KBM-7 (cell line): ENCODE data around the gene DENND1B.

Experiments used
- DNase-seq: peaks from one replicate; pipeline ENCODE4 v3.0.0-alpha.2; 2015
- in situ Hi-C: fragments of 300-500 bp; cut with MboI; formaldehyde crosslinking; loops from 2 replicates; pipeline ENCODE4 v1.14.3; 2020; ENCODE audit warnings: low sequenced_read_pairs, low pct_unique_long_range_greater_than_20kb, mixed read lengths

The DENND1B gene

GRCh38 chr1:197696372-197696771 lies 78.9 kb downstream of the DENND1B start:
- no peak for DNase-seq
- in situ Hi-C loops = no loop called here

- DNase-seq = no peak
- in situ Hi-C loops = no loop called here
Measured at GRCh38 chr1:197695961-197696360, 79.3 kb downstream of the DENND1B start.

GRCh38 chr1:197692965-197693364 lies 82.3 kb downstream of the DENND1B start:
- peak; percentile 9 for DNase-seq

GRCh38 chr1:197691816-197692215 lies 83.5 kb downstream of the DENND1B start:
- in situ Hi-C loops = no loop called here
- no peak for DNase-seq

More at GRCh38 chr1:197692965-197693364, 82.3 kb downstream of the DENND1B start:
- in situ Hi-C loops = no loop called here

- in situ Hi-C loops = no loop called here
- no peak for DNase-seq
Measured at GRCh38 chr1:197690074-197690473, 85.2 kb downstream of the DENND1B start.

- in situ Hi-C loops = no loop called here
- no peak for DNase-seq
Measured at GRCh38 chr1:197688233-197688632, 87.0 kb downstream of the DENND1B start.

- in situ Hi-C loops = no loop called here
- no peak for DNase-seq
Measured at GRCh38 chr1:197686702-197687355, 88.5 kb downstream of the DENND1B start.

- no peak for DNase-seq
- in situ Hi-C loops = no loop called here
Measured at GRCh38 chr1:197686231-197686630, 89.0 kb downstream of the DENND1B start.

GRCh38 chr1:197685785-197686184 lies 89.5 kb downstream of the DENND1B start:
- in situ Hi-C loops = no loop called here
- no peak for DNase-seq

GRCh38 chr1:197683895-197684553 lies 91.3 kb downstream of the DENND1B start:
- no peak for DNase-seq
- in situ Hi-C loops = no loop called here

GRCh38 chr1:197683280-197683679 lies 92.0 kb downstream of the DENND1B start:
- in situ Hi-C loops = no loop called here
- no peak for DNase-seq

GRCh38 chr1:197680311-197680710 lies 95.0 kb downstream of the DENND1B start:
- DNase-seq = no peak
- in situ Hi-C loops = no loop called here

GRCh38 chr1:197677752-197678295 lies 97.5 kb downstream of the DENND1B start:
- DNase-seq = no peak
- in situ Hi-C loops = no loop called here

- in situ Hi-C loops = no loop called here
- no peak for DNase-seq
Measured at GRCh38 chr1:197677313-197677712, 98.0 kb downstream of the DENND1B start.

GRCh38 chr1:197675583-197676208 lies 99.6 kb downstream of the DENND1B start:
- DNase-seq = peak; percentile 28
- in situ Hi-C loops = no loop called here

- DNase-seq = no peak
- in situ Hi-C loops = no loop called here
Measured at GRCh38 chr1:197674286-197674685, 101.0 kb downstream of the DENND1B start.

GRCh38 chr1:197673292-197673691 lies 102.0 kb downstream of the DENND1B start:
- no peak for DNase-seq
- in situ Hi-C loops = no loop called here

GRCh38 chr1:197672347-197672746 lies 102.9 kb downstream of the DENND1B start:
- no peak for DNase-seq
- in situ Hi-C loops = no loop called here

- no peak for DNase-seq
- in situ Hi-C loops = no loop called here
Measured at GRCh38 chr1:197671920-197672319, 103.4 kb downstream of the DENND1B start.

- DNase-seq = no peak
- in situ Hi-C loops = no loop called here
Measured at GRCh38 chr1:197671140-197671539, 104.1 kb downstream of the DENND1B start.
